ENCODE results near the gene FRMD3. TPM values are rescaled to one million over a fixed set of nuclear protein-coding genes. Genes with fewer than 3 reads are reported as not detected.
A peak's percentile ranks its signal among the peaks of the same experiment; 100 is the strongest.
"Not testable (repeated sequence)": the region's sequence is repeated elsewhere in the genome, so short reads cannot be mapped to it uniquely, and the experiment has no call there.

Gene FRMD3
- total RNA-seq, 1 experiment from 2014 or later: 2.0 TPM

GRCh38 chr9:83533296-83533695 is 4.9 kb downstream of the FRMD3 start:
- DNase-seq (ENCODE audit: low read depth): no peak
- in situ Hi-C loops (cut with HindIII; ENCODE audit: low pct_unique_long_range_greater_than_20kb, low sequenced_read_pairs): no loop called here

- DNase-seq (ENCODE audit: low read depth): no peak
These were observed 11.3 kb downstream of the FRMD3 start for GRCh38 chr9:83526901-83527300.

GRCh38 chr9:83526211-83526610 is 12.0 kb downstream of the FRMD3 start:
- no peak for DNase-seq (ENCODE audit: low read depth)
- in situ Hi-C loops (cut with HindIII; ENCODE audit: low pct_unique_long_range_greater_than_20kb, low sequenced_read_pairs): no loop called here

More at GRCh38 chr9:83526901-83527300, 11.3 kb downstream of the FRMD3 start:
- in situ Hi-C loops (cut with HindIII; ENCODE audit: low pct_unique_long_range_greater_than_20kb, low sequenced_read_pairs): no loop called here

GRCh38 chr9:83523684-83524083 is 14.5 kb downstream of the FRMD3 start:
- in situ Hi-C loops (cut with HindIII; ENCODE audit: low pct_unique_long_range_greater_than_20kb, low sequenced_read_pairs): no loop called here
- DNase-seq (ENCODE audit: low read depth): no peak

GRCh38 chr9:83521411-83521810 is 16.8 kb downstream of the FRMD3 start:
- DNase-seq (ENCODE audit: low read depth): peak; percentile 14
- in situ Hi-C loops (cut with HindIII; ENCODE audit: low pct_unique_long_range_greater_than_20kb, low sequenced_read_pairs): no loop called here

- DNase-seq (ENCODE audit: low read depth): no peak
- in situ Hi-C loops (cut with HindIII; ENCODE audit: low pct_unique_long_range_greater_than_20kb, low sequenced_read_pairs): no loop called here
These were observed 17.2 kb downstream of the FRMD3 start for GRCh38 chr9:83521011-83521410.

GRCh38 chr9:83520292-83520691 is 17.9 kb downstream of the FRMD3 start:
- no peak for DNase-seq (ENCODE audit: low read depth)
- in situ Hi-C loops (cut with HindIII; ENCODE audit: low pct_unique_long_range_greater_than_20kb, low sequenced_read_pairs): no loop called here

GRCh38 chr9:83517980-83518379 is 20.2 kb downstream of the FRMD3 start:
- DNase-seq (ENCODE audit: low read depth); in situ Hi-C loops (cut with HindIII; ENCODE audit: low pct_unique_long_range_greater_than_20kb, low sequenced_read_pairs): not testable (repeated sequence)

GRCh38 chr9:83514767-83515166 is 23.4 kb downstream of the FRMD3 start:
- in situ Hi-C loops (cut with HindIII; ENCODE audit: low pct_unique_long_range_greater_than_20kb, low sequenced_read_pairs): no loop called here
- DNase-seq (ENCODE audit: low read depth): no peak

- no peak for DNase-seq (ENCODE audit: low read depth)
These were observed 25.6 kb downstream of the FRMD3 start for GRCh38 chr9:83512621-83513020.

GRCh38 chr9:83511051-83511450 is 27.1 kb downstream of the FRMD3 start:
- no peak for DNase-seq (ENCODE audit: low read depth)
- in situ Hi-C loops (cut with HindIII; ENCODE audit: low pct_unique_long_range_greater_than_20kb, low sequenced_read_pairs): no loop called here

More at GRCh38 chr9:83512621-83513020, 25.6 kb downstream of the FRMD3 start:
- in situ Hi-C loops (cut with HindIII; ENCODE audit: low pct_unique_long_range_greater_than_20kb, low sequenced_read_pairs): no loop called here

- in situ Hi-C loops (cut with HindIII; ENCODE audit: low pct_unique_long_range_greater_than_20kb, low sequenced_read_pairs): no loop called here
- DNase-seq (ENCODE audit: low read depth): no peak
These were observed 28.8 kb downstream of the FRMD3 start for GRCh38 chr9:83509402-83509801.

- DNase-seq (ENCODE audit: low read depth): no peak
- in situ Hi-C loops (cut with HindIII; ENCODE audit: low pct_unique_long_range_greater_than_20kb, low sequenced_read_pairs): no loop called here
These were observed 30.1 kb downstream of the FRMD3 start for GRCh38 chr9:83508067-83508466.

GRCh38 chr9:83505282-83505681 is 32.9 kb downstream of the FRMD3 start:
- in situ Hi-C loops (cut with HindIII; ENCODE audit: low pct_unique_long_range_greater_than_20kb, low sequenced_read_pairs): no loop called here
- DNase-seq (ENCODE audit: low read depth): no peak

GRCh38 chr9:83503866-83504265 is 34.3 kb downstream of the FRMD3 start:
- DNase-seq (ENCODE audit: low read depth): no peak
- in situ Hi-C loops (cut with HindIII; ENCODE audit: low pct_unique_long_range_greater_than_20kb, low sequenced_read_pairs): no loop called here

- DNase-seq (ENCODE audit: low read depth): no peak
- in situ Hi-C loops (cut with HindIII; ENCODE audit: low pct_unique_long_range_greater_than_20kb, low sequenced_read_pairs): no loop called here
These were observed 36.6 kb downstream of the FRMD3 start for GRCh38 chr9:83501565-83501964.

GRCh38 chr9:83497441-83497840 is 40.8 kb downstream of the FRMD3 start:
- DNase-seq (ENCODE audit: low read depth): no peak
- in situ Hi-C loops (cut with HindIII; ENCODE audit: low pct_unique_long_range_greater_than_20kb, low sequenced_read_pairs): no loop called here

- DNase-seq (ENCODE audit: low read depth): no peak
- in situ Hi-C loops (cut with HindIII; ENCODE audit: low pct_unique_long_range_greater_than_20kb, low sequenced_read_pairs): no loop called here
These were observed 46.2 kb downstream of the FRMD3 start for GRCh38 chr9:83491995-83492394.

GRCh38 chr9:83491413-83491812 is 46.8 kb downstream of the FRMD3 start:
- no peak for DNase-seq (ENCODE audit: low read depth)
- in situ Hi-C loops (cut with HindIII; ENCODE audit: low pct_unique_long_range_greater_than_20kb, low sequenced_read_pairs): no loop called here

GRCh38 chr9:83489961-83490360 is 48.2 kb downstream of the FRMD3 start:
- in situ Hi-C loops (cut with HindIII; ENCODE audit: low pct_unique_long_range_greater_than_20kb, low sequenced_read_pairs): no loop called here
- DNase-seq (ENCODE audit: low read depth): no peak

GRCh38 chr9:83484990-83485389 is 53.2 kb downstream of the FRMD3 start:
- no peak for DNase-seq (ENCODE audit: low read depth)
- in situ Hi-C loops (cut with HindIII; ENCODE audit: low pct_unique_long_range_greater_than_20kb, low sequenced_read_pairs): no loop called here
